GM12873 (cell line): ENCODE measurements around the gene PIP4K2A.

Experiments
- TF ChIP-seq, protein P1 (sequence below): IDR thresholded peaks from 2 replicates; pipeline ENCODE4 v1.5.1; 2012; ENCODE audit warnings: low read depth, mild to moderate bottlenecking, moderate library complexity, low read length, control low read depth; ENCODE audit not compliant: insufficient read depth; ENCODE audit errors: missing control alignments

The PIP4K2A gene

DNA sequence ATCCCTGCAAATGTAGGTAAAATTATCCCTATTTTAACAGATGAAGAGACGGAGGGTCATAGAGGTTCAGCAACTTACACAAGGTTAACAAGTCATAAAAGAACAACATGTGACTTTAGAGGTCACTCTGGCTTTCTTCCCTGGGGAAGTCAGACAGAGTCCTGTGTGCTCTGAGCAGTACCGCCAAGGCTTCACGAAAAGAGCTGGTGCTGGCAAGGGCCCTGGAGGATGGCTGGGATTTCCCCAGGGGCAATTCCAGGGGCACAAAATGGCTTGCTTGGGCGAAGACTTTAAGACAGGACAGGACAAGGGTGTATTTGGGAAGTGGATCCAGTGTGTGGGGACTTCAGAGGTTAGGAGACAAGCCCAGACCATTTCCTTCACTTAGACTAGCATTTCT lies 144.1 kb downstream of the PIP4K2A start:
- TF ChIP-seq, protein P1, sequence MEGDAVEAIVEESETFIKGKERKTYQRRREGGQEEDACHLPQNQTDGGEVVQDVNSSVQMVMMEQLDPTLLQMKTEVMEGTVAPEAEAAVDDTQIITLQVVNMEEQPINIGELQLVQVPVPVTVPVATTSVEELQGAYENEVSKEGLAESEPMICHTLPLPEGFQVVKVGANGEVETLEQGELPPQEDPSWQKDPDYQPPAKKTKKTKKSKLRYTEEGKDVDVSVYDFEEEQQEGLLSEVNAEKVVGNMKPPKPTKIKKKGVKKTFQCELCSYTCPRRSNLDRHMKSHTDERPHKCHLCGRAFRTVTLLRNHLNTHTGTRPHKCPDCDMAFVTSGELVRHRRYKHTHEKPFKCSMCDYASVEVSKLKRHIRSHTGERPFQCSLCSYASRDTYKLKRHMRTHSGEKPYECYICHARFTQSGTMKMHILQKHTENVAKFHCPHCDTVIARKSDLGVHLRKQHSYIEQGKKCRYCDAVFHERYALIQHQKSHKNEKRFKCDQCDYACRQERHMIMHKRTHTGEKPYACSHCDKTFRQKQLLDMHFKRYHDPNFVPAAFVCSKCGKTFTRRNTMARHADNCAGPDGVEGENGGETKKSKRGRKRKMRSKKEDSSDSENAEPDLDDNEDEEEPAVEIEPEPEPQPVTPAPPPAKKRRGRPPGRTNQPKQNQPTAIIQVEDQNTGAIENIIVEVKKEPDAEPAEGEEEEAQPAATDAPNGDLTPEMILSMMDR: no peak

DNA sequence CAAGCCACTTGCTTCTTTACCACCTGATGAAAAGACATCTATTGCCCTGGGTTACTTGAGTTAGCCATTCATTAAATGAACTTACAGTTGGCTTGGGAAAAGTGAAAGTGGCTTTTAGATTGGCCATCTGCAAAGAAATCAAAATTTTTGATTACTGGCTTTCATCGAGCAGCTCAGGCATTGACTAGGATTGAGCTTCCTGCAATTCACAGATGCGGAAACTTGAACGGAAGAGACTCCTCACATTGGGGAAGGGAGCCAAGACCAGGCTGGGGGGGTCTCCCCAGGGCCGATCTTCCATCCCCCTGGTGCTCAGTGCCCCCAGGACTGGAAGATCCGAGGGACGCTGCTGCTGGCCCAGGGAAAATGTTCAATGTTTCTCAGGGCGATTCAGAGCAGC lies 145.4 kb downstream of the PIP4K2A start:
- TF ChIP-seq, protein P1: no peak

DNA sequence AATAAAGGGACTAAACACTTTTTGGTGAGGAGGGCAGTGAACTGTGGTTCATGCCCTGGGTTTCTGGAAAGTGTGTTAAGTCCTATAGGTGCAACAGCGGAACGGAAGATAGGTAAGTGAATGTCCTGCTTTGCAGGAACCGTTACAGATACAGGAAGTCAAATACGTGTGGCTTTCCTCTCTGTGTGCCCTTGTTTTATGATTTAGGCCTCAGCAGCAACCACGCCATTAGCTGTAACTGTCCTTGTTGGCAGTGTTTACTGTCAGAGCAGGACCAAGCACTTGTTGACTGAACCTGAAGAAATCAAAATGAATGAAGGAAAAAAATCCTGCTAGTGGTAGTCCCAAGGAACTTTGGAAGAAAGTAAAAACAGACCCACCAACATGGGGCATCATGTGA lies 150.3 kb downstream of the PIP4K2A start:
- TF ChIP-seq, protein P1: no peak

DNA sequence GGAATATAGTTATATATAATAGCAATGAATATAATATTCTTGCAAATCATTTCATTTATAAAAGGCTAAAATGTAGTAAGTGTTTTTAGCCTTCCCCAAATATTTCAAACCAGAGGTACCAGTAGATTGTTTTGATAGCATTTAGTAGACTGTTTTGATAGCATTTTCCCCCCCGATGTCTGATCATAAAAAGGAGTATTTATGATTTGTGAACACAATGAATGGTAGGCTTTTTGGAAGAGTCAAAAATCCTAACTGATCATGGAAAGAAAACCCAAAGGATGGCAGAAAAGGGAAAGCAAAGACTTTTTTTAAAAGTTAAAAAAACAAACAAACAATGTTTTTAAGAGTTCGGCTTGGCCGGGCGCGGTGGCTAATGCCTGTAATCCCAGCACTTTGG lies 152.5 kb downstream of the PIP4K2A start:
- TF ChIP-seq, protein P1: no peak

DNA sequence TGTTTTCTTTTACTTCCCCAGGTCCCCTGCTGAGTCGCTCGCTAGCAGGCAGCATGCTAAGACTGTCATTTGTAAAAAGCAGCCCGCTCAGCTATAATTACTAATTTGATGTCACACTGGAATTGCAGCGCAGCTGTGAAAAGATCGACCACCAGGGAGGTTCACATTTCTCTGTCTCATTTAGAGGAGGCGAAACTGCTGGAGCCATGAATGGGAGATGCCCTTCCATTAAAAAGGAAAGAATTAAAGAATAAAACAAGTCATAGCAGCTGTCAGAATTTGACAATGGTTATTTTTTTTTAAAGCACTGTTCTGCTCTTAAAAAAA lies 153.5 kb downstream of the PIP4K2A start:
- TF ChIP-seq, protein P1: no peak

DNA sequence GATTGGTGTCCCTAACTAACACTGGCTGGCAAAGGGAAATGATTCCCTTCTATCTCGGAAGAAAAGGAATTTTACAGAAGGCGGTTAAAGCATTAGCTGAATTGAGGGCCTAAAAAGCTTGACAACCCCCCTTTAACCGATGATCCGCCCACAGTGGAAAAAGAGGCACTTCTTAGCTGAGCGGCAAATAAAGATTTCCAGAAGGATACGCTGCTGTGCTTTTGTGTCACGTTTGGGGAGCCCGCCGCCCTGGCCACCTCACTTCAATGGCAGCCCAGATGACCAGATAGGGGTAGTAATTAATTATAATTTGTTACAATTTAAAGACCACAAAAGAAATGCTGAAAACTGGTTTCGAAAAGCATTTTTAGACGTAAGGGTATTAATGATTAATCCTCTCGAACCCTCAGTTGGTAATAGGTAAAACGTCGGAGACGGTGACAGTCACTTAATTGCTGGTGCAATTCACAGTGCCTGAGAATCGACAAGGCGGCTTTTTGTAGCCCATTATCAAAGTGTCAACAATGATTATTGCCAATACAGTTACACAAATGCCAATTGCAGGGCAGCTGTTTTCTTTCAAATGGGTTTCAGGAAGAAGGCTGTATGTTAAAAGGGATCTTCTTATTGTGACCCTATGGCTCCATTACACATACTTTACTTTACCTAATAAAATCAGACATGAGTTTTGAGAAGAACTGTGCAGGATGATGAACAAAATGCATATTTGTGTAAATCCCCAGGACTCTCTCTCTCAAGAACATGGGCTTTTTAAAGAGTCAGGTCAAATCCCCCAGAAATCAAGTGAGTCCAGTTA lies 154.1 kb downstream of the PIP4K2A start:
- TF ChIP-seq, protein P1: no peak

DNA sequence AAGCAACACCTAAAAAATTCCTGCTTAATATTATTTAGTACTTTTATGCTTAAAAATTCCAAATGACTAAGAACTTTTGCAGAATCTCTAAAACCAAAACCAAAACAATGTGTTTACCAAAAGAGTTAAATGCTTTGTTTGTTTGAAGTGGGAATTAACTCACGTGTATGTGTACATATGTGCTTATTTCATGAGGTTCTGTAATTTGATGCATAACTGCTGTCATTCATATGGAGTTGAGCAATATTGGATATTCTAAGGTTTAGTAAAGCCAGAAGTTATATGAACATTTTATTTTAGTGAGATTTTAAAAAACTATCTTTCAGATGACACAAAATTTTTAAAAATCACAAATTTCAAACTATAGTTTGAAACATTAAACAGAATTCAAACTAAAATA lies 157.1 kb downstream of the PIP4K2A start:
- TF ChIP-seq, protein P1: no peak
